ENCODE data around the gene CHST11.

- TF ChIP-seq CTCF (conservative IDR thresholded peaks at IDR 0.05 in 1 of 2, IDR thresholded peaks at IDR 0.05 in 1 of 2; ENCODE audit: extremely low read depth in 1 of 2, insufficient read depth in 1 of 2, low read depth in 1 of 2, low read length in 2 of 2) = no peak
- TF ChIP-seq EZH2 (IDR thresholded peaks at IDR 0.05; ENCODE audit: borderline replicate concordance, low read length) = no peak
Measured at GRCh38 chr12:104526751-104527150, 70.0 kb downstream of the CHST11 start.
